Cardiac fibroblast (primary cell): ENCODE results near the gene MACROD2.

ENCODE experiments used
- DNase-seq, 2 donors: peaks; one replicate each; pipeline versions ENCODE4 v3.0.0 to v3.0.0-alpha.2; 2010; ENCODE audit warnings: low read depth in 2 of 2
- H3K4me3 ChIP-seq, 2 donors: replicated peaks in 1 of 2; 1 replicate in 1 of 2; 2 replicates in 1 of 2; pipeline ENCODE4 v1.5.1; 2011; ENCODE audit warnings: low read depth in 2 of 2, low read length in 2 of 2, mild to moderate bottlenecking in 2 of 2, moderate library complexity in 1 of 2
- CTCF ChIP-seq: IDR thresholded peaks from one replicate; pipeline ENCODE4 v1.5.1; 2011; ENCODE audit warnings: low read depth, mild to moderate bottlenecking, low read length, inconsistent platforms

Gene MACROD2

DNA sequence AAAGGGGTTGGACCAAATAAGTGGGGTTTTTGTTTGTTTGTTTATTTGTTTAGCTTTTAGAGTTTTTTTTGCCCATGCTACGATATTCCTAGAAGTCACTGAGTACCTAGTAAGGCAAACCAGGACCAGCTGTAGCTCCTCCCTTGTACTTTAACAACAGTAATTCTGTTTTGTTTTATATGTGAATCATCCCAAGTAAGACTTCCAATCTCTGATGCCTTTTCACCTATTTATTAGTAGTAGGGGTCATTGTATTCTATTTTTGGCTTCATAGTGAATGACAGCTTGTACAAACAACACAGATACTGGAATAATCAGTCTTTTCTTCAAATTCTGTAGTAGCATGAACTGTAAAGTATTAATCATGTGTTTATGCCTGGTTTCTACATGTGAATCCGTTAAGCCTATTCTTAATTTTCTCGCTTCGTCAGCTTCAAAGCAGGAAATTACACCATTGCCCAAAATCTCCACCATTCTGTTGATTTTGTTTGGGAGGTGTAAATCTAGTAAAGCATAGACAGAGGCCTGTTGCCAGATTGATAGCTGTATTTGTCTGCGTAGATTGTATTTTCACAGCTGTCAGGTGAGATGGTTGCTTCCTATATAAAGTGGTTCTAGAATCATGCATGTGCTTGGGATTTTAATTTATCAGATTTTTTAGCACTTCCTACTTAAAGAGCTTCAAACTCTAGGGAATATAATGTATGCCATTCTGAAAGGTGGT, 493.6 kb downstream of the MACROD2 start:
- TF ChIP-seq CTCF: no peak
- no peak overlapping the region for H3K4me3 ChIP-seq
- no peak for DNase-seq

DNA sequence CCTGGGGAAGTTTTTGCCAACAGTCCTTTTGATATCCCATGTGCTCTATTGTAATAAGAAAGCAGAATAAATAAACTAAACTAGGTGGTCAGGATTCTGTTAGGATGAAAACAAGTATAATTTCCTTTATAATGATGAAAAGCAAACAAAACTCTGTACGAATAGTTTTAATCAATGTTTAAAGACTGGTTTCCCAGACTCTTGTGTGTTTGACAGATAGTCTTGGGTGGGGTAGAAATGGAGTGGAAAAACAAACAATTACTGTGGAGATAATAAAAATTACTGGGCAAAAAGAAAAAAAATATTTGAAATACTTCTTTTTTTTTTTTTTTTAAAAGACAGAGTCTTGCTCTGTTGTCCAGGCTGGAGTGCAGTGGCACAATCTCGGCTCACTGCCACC, 494.2 kb downstream of the MACROD2 start:
- DNase-seq: no peak
- H3K4me3 ChIP-seq: no peak overlapping the region
- no peak for TF ChIP-seq CTCF

GRCh38 chr20:14491436-14491835, 496.1 kb downstream of the MACROD2 start:
- H3K4me3 ChIP-seq: no peak overlapping the region
- no peak for TF ChIP-seq CTCF
- DNase-seq: no peak

- DNase-seq: no peak
- H3K4me3 ChIP-seq: no peak overlapping the region
- no peak for TF ChIP-seq CTCF
Measured at GRCh38 chr20:14493408-14493807, 498.1 kb downstream of the MACROD2 start.

DNA sequence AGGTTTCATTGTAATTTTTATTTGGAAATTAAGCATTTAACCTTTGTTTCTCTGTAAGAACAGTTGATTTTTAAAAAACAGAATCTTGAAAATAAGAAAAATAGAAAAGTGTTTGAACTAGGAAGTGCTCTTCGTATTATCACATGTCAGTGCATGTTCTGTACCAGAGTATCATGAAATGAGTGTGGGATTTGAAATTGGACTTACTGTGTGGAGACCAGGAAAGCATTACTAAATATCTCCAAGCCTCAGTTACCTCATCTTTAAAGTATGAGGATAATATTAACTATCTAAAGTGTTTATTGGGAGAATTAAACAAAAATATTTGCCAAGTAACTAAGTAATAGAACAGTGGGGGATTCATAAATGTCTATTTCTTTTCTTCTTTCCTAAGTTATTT, 499.0 kb downstream of the MACROD2 start:
- no peak for TF ChIP-seq CTCF
- H3K4me3 ChIP-seq: no peak overlapping the region
- no peak for DNase-seq

DNA sequence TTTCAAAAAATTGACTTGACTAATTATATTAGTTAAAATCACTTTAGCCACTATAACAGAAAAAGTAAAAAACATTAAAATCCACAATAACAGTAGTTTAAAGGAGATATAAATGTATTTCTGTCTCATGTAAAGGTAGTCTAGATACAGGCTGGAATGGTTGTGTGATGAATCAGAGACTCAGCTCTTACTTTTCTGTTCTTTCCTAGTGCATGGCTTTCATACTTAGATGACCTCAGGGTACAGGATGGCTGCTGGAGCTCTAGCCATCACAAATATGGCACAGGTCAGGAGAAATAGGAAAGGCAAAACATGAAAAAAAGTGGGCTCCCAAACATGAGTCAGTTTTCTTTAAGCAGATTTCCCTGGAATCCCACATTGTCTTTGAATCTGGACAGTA, 499.8 kb downstream of the MACROD2 start:
- TF ChIP-seq CTCF: no peak

DNA sequence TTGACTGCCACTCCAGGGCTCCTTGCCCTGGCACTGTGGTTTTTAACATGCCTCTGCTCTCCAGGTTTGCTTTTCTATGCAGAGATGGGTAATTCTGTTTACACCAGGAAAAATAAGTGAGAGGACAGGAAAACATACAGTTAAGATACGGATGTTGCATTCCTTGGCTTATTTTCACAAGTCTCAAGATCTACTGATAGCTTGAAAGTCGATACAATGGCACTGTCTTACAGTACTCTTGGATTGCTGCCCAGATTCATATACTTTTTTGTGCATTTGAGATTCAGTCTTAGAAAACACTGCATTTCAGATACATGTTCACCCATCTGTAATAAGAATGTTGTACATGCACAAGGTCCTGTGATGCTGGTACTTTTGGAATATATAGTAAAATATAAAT, 501.7 kb downstream of the MACROD2 start:
- TF ChIP-seq CTCF: no peak
- no peak overlapping the region for H3K4me3 ChIP-seq
- peak in 1 of 2 donors; percentile 8 for DNase-seq

More for the DNA sequence above, 499.8 kb downstream of the MACROD2 start:
- no peak for DNase-seq
- no peak overlapping the region for H3K4me3 ChIP-seq
